RWPE1 (cell line): ENCODE results near the gene CPM.
A peak's percentile ranks its signal among the peaks of the same experiment; 100 is the strongest.
"Not testable (repeated sequence)": the region's sequence is repeated elsewhere in the genome, so short reads cannot be mapped to it uniquely, and the experiment has no call there.

Source experiments
- CTCF ChIA-PET: fragments of 350-600 bp; sonication (Branson Sonifier 250); formaldehyde crosslinking; extraction: SDS; loops from one replicate; lab custom pipeline; 2021; lab: Yijun Ruan, JAX
- POLR2A ChIA-PET: fragments of 400-600 bp; formaldehyde crosslinking; extraction: SDS; loops from one replicate; lab custom pipeline; 2020; ENCODE audit warnings: antibody characterized with exemption; ENCODE audit not compliant: low non-redundant PET; lab: Yijun Ruan, JAX
- DNase-seq: peaks from one replicate; pipeline ENCODE4 v3.0.0; 2012; ENCODE audit warnings: low spot score
- H3K27ac ChIP-seq: fragments of 450-650 bp; 2 replicates; pipeline ENCODE4 v1.5.1; 2017
- TF ChIP-seq, protein P1 (sequence below): fragments of 450-650 bp; conservative IDR thresholded peaks from 2 replicates; pipeline ENCODE4 v1.5.1; 2017; ENCODE audit warnings: low read depth, mild to moderate bottlenecking

CPM gene

DNA sequence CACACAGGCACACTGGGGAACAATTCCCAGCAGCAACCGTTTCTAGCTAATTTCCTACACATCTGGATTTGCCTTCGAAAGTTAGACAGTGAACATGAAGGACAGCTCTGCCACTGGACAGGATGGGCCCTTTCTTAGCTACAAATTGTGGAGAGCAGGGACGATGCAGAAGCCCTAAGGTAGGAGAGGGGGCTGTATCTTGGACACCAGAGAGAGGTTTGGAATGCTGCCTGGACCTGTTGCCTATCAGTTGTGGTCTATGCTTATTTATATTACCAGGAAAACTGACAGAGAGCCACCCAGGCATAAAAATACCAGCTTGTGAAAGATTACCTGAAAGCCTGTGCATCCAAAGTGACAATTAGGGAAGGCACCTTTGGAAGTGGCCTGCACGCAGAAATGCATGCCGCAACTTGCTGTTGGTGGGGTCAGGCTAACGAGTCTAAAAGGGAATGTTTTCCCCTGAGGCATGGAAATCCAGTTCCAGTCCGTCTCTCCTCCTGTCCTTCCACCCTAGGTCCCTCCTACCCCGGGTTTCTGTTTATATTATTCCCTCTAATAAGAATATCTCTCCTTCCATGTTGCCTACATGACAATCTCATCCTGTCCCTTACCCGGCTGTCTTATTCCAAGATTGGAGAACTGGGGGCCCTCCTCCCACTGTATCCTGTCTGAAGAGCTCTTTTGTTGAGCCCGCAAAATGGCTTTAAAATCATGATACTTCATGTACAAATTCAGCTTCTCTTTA is 64.8 kb downstream of the CPM start:
- no peak overlapping the region for H3K27ac ChIP-seq
- POLR2A ChIA-PET, result no interaction called here
- CTCF ChIA-PET, result interaction anchor here (1.4 kb wide), 1 partner anchor 202 kb away, joined by 7 read pairs; no protein-coding TSS in a partner anchor
- DNase-seq, result no peak
- TF ChIP-seq, protein P1, sequence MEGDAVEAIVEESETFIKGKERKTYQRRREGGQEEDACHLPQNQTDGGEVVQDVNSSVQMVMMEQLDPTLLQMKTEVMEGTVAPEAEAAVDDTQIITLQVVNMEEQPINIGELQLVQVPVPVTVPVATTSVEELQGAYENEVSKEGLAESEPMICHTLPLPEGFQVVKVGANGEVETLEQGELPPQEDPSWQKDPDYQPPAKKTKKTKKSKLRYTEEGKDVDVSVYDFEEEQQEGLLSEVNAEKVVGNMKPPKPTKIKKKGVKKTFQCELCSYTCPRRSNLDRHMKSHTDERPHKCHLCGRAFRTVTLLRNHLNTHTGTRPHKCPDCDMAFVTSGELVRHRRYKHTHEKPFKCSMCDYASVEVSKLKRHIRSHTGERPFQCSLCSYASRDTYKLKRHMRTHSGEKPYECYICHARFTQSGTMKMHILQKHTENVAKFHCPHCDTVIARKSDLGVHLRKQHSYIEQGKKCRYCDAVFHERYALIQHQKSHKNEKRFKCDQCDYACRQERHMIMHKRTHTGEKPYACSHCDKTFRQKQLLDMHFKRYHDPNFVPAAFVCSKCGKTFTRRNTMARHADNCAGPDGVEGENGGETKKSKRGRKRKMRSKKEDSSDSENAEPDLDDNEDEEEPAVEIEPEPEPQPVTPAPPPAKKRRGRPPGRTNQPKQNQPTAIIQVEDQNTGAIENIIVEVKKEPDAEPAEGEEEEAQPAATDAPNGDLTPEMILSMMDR, result no peak

DNA sequence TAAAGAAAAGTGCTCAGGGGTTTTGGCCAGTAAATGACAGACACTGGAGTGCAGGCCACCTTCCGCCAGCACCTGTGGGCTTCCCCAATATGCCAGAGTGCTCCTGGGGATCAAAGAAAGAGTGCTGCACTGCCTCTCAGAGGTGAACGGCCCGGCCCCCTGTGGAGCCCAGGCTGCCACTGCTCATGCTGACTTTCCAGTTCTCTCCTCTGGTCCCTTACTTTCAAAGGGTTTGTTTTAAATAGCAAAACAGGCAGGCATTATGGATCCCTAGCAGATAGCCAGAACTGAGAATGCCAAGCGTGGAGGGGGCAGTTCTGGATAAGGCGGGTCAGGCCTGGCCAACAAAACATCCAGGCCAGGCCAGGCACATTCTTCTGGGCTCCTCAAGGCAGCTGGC is 65.4 kb downstream of the CPM start:
- CTCF ChIA-PET, result interaction anchor here (1.4 kb wide), 1 partner anchor 203 kb away, joined by 7 read pairs; no protein-coding TSS in a partner anchor
- TF ChIP-seq, protein P1, result no peak
- DNase-seq, result no peak
- no peak overlapping the region for H3K27ac ChIP-seq
- POLR2A ChIA-PET, result no interaction called here

DNA sequence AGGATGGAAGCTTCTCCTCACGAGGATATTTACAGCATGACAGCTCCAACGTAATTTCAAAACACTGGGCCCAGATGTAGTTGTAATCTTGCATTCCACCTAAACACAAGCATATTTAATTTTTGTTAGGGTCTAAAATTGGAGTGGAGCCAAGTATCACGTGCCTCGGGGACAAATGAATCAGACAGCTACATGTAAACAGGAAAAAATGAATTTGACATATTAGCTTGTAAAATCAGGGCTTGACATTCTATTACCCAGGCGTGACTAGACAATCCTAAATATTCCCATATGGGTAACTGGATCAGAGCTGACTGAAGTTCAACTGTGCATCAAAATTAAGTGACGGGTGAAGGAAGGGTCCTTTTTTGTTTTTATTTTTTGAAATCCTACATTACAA is 66.0 kb downstream of the CPM start:
- H3K27ac ChIP-seq, result no peak overlapping the region
- TF ChIP-seq, protein P1, result no peak
- POLR2A ChIA-PET, result no interaction called here
- DNase-seq, result no peak
- CTCF ChIA-PET, result interaction anchor here (0.6 to 0.7 kb wide), 3 partner anchors 33 to 173 kb away, joined by 3 to 4 read pairs (median 3); no protein-coding TSS in a partner anchor

DNA sequence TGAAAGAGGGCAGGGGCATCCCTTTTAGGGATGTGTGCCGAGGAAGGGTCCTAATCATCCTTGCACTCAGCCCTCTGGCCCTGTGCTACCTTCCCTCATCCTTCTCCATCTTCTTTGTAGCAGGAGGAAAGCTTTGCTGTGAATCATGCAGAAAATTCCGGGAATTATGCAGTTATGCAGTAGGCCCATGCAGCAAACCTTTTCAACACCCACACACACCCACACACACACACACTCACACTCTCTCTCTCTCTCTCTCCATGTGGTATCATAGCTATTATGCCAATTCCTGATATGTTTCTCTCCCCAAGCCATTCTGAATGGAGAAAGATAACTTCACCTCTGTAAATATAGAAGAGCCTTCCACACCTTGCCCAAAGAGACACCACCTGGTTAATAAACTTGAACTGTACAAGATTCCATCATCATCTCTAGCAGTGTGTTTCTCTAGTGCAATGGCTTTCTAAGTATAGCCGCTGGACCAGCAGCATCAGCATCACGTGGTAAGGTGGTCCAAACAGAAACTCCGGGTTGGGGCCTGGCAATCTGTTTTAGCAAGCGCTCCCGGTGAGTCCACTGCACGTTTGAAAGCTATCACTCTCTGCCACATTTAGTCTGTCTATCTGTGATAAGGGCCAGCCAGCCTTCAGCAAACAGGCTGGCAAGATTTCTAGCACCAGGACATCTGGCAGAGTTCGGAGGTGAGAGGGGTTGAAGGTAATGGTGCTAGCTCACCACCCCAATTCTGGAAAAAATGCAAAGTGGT is 67.4 kb downstream of the CPM start:
- DNase-seq, result no peak
- POLR2A ChIA-PET, result no interaction called here
- H3K27ac ChIP-seq, result no peak overlapping the region
- CTCF ChIA-PET, result interaction anchor here (0.8 kb wide), 1 partner anchor 155 kb away, joined by 4 read pairs; no protein-coding TSS in a partner anchor
- TF ChIP-seq, protein P1, result no peak

DNA sequence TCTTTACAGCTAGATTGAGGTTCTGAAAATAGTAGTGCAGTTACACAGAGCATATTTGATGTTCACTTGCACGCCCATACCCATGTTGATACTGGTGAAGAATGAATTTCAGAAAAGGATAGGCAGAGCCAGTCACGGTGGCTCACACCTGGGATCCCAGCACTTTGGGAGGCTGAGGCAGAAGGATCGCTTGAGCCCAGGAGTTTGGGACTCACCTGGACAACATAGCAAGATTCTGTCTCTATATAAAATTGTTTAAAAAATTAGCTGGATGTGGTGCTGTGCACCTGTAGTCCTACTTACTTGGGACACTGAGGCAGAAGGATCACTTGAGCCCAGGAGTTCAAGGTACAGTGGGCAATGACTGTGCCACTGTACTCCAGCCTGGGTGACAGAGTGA is 68.4 kb downstream of the CPM start:
- TF ChIP-seq, protein P1, result no peak
- ChIA-PET POLR2A (interaction anchor here (0.5 kb wide), 1 partner anchor 502 kb away, joined by 3 read pairs; no protein-coding TSS in a partner anchor), CTCF (no interaction called here)
- H3K27ac ChIP-seq, result no peak overlapping the region
- no peak for DNase-seq

DNA sequence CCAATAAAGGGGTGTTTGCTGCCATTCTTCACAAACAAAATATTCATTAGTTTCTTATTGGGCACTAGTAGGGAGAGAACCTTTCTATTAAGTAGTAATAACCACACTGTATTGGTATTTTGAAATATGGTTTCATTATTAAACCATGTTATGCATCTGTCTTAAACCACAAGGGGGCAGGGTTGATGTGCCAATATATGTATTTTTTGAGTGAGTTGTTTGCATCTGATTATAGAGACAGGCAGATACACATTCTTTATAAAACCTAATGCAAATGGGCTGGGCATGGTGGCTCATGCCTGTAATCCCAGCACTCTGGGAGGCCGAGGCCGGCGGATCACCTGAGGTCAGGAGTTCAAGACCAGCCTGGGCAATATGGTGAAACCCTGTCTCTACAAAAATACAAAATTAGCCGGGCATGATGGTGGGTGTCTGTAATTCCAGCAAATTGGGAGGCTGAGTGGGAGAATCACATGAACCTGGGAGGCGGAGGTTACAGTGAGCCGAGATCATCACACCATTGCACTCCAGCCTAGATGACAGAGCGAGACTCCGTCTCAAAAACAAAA is 69.0 kb downstream of the CPM start:
- DNase-seq, result peak; percentile 31
- H3K27ac ChIP-seq, CTCF ChIA-PET, POLR2A ChIA-PET: not testable (repeated sequence)
- TF ChIP-seq, protein P1, result peak; percentile 68
